ENCODE measurements around the gene MLPH.

The MLPH gene

GRCh38 chr2:237517163-237517562 lies 30.1 kb downstream of the MLPH start:
- WGBS (ENCODE audit: extremely low coverage, insufficient coverage, insufficient read length) = 100% methylated on average over 2 of the region's 4 CpGs
- H3K27ac ChIP-seq (ENCODE audit: low read depth, low read length) = no peak overlapping the region

DNA sequence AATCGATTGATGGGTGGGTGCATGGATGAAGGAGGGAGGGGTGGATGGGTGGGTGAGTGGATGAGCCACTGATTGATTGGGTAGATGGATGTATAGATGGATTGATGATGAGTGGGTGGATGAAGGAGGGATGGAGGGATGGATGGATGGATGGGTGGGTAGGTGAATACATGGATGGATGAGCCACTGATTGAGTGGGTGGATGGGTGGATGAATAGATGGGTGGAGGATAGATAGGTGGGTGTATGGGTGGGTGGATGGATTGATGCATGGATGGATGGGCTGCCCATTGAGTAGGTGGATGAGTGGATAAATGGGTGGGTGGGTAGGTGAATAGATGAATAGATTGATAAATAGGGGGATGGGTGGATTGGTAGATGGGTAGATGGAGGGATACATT lies 30.9 kb downstream of the MLPH start:
- Histone ChIP-seq H2BK12ac (ENCODE audit: low read length) (no peak overlapping the region), H3K14ac (ENCODE audit: low read length) (no peak overlapping the region), H3K4me1 (ENCODE audit: control insufficient read depth in 1 of 2, insufficient read depth in 2 of 2, low read length in 2 of 2) (no peaks in the 10 kb centered on the region), H2BK5ac (ENCODE audit: low read depth, low read length, poor library complexity) (no peak overlapping the region), H3K18ac (ENCODE audit: low read length) (no peak overlapping the region), H3K79me1 (ENCODE audit: low read length) (no peaks in the 10 kb centered on the region), H3K27me3 (ENCODE audit: insufficient read depth, low read length) (no peaks in the 10 kb centered on the region), H3K4ac (ENCODE audit: low read depth, low read length) (no peak overlapping the region), H3K9me3 (ENCODE audit: insufficient read depth, low read depth, low read length) (peaks cover 5% of the 10 kb centered on the region), H4K91ac (ENCODE audit: low read depth, low read length) (no peak overlapping the region), H3K4me2 (ENCODE audit: low read length) (no peak overlapping the region), H2AFZ (ENCODE audit: insufficient read depth, low read length, poor library complexity) (no peak overlapping the region), H3K36me3 (ENCODE audit: control insufficient read depth in 1 of 2, insufficient read depth in 2 of 2, low read length in 2 of 2) (no peaks in the 10 kb centered on the region), H4K12ac (ENCODE audit: low read depth, low read length) (no peak overlapping the region), H3K27ac (ENCODE audit: low read depth, low read length) (no peak overlapping the region), H3K79me2 (ENCODE audit: control insufficient read depth, insufficient read depth, low read length, poor library complexity) (no peaks in the 10 kb centered on the region), H3K4me3 (ENCODE audit: low read depth, low read length) (no peak overlapping the region), H3K9ac (ENCODE audit: low read length) (no peak overlapping the region), H4K8ac (ENCODE audit: low read depth, low read length) (no peak overlapping the region), H2AK5ac (ENCODE audit: low read length) (no peak overlapping the region), H2BK120ac (ENCODE audit: insufficient read depth, low read length, poor library complexity) (no peak overlapping the region), H3K23ac (ENCODE audit: low read length) (no peak overlapping the region)
- no CpG with 5 or more reads among the region's 1 CpG for WGBS (ENCODE audit: extremely low coverage, insufficient coverage, insufficient read length)
- DNase-seq = no peak

More at GRCh38 chr2:237517163-237517562, 30.1 kb downstream of the MLPH start:
- Histone ChIP-seq H3K4me2 (ENCODE audit: low read length) (no peak overlapping the region), H2AFZ (ENCODE audit: insufficient read depth, low read length, poor library complexity) (no peak overlapping the region), H3K4ac (ENCODE audit: low read depth, low read length) (no peak overlapping the region), H3K18ac (ENCODE audit: low read length) (no peak overlapping the region), H3K79me2 (ENCODE audit: control insufficient read depth, insufficient read depth, low read length, poor library complexity) (no peaks in the 10 kb centered on the region), H3K9me3 (ENCODE audit: insufficient read depth, low read depth, low read length) (peaks cover 5% of the 10 kb centered on the region), H2BK120ac (ENCODE audit: insufficient read depth, low read length, poor library complexity) (no peak overlapping the region), H3K14ac (ENCODE audit: low read length) (no peak overlapping the region), H3K27me3 (ENCODE audit: insufficient read depth, low read length) (no peaks in the 10 kb centered on the region), H4K91ac (ENCODE audit: low read depth, low read length) (no peak overlapping the region), H2BK12ac (ENCODE audit: low read length) (no peak overlapping the region), H4K8ac (ENCODE audit: low read depth, low read length) (no peak overlapping the region), H2AK5ac (ENCODE audit: low read length) (no peak overlapping the region), H3K9ac (ENCODE audit: low read length) (no peak overlapping the region), H4K12ac (ENCODE audit: low read depth, low read length) (no peak overlapping the region), H3K4me3 (ENCODE audit: low read depth, low read length) (no peak overlapping the region), H3K36me3 (ENCODE audit: control insufficient read depth in 1 of 2, insufficient read depth in 2 of 2, low read length in 2 of 2) (no peaks in the 10 kb centered on the region), H3K4me1 (ENCODE audit: control insufficient read depth in 1 of 2, insufficient read depth in 2 of 2, low read length in 2 of 2) (no peaks in the 10 kb centered on the region), H3K23ac (ENCODE audit: low read length) (no peak overlapping the region), H2BK5ac (ENCODE audit: low read depth, low read length, poor library complexity) (no peak overlapping the region), H3K79me1 (ENCODE audit: low read length) (no peaks in the 10 kb centered on the region)
- no peak for DNase-seq

DNA sequence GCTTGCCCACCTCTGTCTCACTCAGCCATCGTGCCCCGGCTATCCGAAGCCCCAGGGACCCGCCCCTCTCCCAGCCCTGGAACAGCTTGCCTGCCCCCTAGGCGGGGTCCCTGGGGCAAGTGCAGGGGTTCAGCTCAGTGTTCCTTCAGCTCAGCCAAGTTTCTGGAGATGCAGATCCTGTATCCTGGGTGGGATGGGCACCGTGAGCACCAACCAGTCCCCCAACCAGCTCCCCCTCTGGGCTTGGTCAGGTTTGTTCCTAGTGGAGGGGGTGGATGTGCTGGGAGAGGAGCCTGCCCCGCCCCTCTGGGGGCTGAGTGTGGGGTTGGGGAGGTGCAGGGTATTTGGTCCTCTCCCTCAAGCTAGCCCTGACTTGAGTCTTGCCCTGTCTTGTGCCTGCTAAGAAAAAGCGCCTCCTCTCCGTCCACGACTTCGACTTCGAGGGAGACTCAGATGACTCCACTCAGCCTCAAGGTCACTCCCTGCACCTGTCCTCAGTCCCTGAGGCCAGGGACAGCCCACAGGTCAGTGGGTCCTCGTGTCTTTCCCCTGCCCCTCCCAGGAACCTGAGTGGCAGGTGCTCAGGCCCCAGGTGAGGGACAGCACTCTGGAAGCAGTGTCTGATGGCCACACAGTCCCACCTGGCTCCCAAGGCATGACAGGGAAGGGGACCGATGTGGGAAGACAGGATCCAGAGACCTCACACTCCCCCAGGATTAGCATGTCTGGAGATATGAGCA lies 32.6 kb downstream of the MLPH start:
- no peak overlapping the region for H3K4me3 ChIP-seq (ENCODE audit: low read depth, low read length)
- no peaks in the 10 kb centered on the region for H3K27me3 ChIP-seq (ENCODE audit: insufficient read depth, low read length)
- no peak overlapping the region for H3K27ac ChIP-seq (ENCODE audit: low read depth, low read length)
- no peak overlapping the region for H2BK12ac ChIP-seq (ENCODE audit: low read length)
- no peak overlapping the region for H4K12ac ChIP-seq (ENCODE audit: low read depth, low read length)
- peaks cover 5% of the 10 kb centered on the region for H3K9me3 ChIP-seq (ENCODE audit: insufficient read depth, low read depth, low read length)
- no peak overlapping the region for H2AK5ac ChIP-seq (ENCODE audit: low read length)
- H2AFZ ChIP-seq (ENCODE audit: insufficient read depth, low read length, poor library complexity) = no peak overlapping the region
- no peak overlapping the region for H3K4ac ChIP-seq (ENCODE audit: low read depth, low read length)
- H4K8ac ChIP-seq (ENCODE audit: low read depth, low read length) = no peak overlapping the region
- H3K23ac ChIP-seq (ENCODE audit: low read length) = peak overlapping the region; percentile 85
- no peak overlapping the region for H4K91ac ChIP-seq (ENCODE audit: low read depth, low read length)
- H3K79me2 ChIP-seq (ENCODE audit: control insufficient read depth, insufficient read depth, low read length, poor library complexity) = no peaks in the 10 kb centered on the region
- DNase-seq = no peak
- H2BK5ac ChIP-seq (ENCODE audit: low read depth, low read length, poor library complexity) = no peak overlapping the region
- no peak overlapping the region for H3K4me2 ChIP-seq (ENCODE audit: low read length)
- no peaks in the 10 kb centered on the region for H3K36me3 ChIP-seq (ENCODE audit: control insufficient read depth in 1 of 2, insufficient read depth in 2 of 2, low read length in 2 of 2)
- no peak overlapping the region for H3K18ac ChIP-seq (ENCODE audit: low read length)
- no peak overlapping the region for H2BK120ac ChIP-seq (ENCODE audit: insufficient read depth, low read length, poor library complexity)
- H3K9ac ChIP-seq (ENCODE audit: low read length) = no peak overlapping the region
- peaks cover under 1 to 1% of the 10 kb centered on the region in 2 experiments for H3K4me1 ChIP-seq (ENCODE audit: control insufficient read depth in 1 of 2, insufficient read depth in 2 of 2, low read length in 2 of 2)
- no CpG with 5 or more reads among the region's 14 CpGs for WGBS (ENCODE audit: extremely low coverage, insufficient coverage, insufficient read length)
- no peak overlapping the region for H3K14ac ChIP-seq (ENCODE audit: low read length)
- no peaks in the 10 kb centered on the region for H3K79me1 ChIP-seq (ENCODE audit: low read length)

- Histone ChIP-seq H2BK5ac (ENCODE audit: low read depth, low read length, poor library complexity) (no peak overlapping the region), H4K12ac (ENCODE audit: low read depth, low read length) (no peak overlapping the region), H3K9ac (ENCODE audit: low read length) (no peak overlapping the region), H3K36me3 (ENCODE audit: control insufficient read depth in 1 of 2, insufficient read depth in 2 of 2, low read length in 2 of 2) (no peaks in the 10 kb centered on the region), H2BK120ac (ENCODE audit: insufficient read depth, low read length, poor library complexity) (no peak overlapping the region), H2BK12ac (ENCODE audit: low read length) (no peak overlapping the region), H3K4me1 (ENCODE audit: control insufficient read depth in 1 of 2, insufficient read depth in 2 of 2, low read length in 2 of 2) (peaks cover 4 to 7% of the 10 kb centered on the region in 2 experiments), H3K4me2 (ENCODE audit: low read length) (no peak overlapping the region), H3K14ac (ENCODE audit: low read length) (no peak overlapping the region), H4K91ac (ENCODE audit: low read depth, low read length) (no peak overlapping the region), H3K4ac (ENCODE audit: low read depth, low read length) (no peak overlapping the region), H3K18ac (ENCODE audit: low read length) (no peak overlapping the region), H2AFZ (ENCODE audit: insufficient read depth, low read length, poor library complexity) (no peak overlapping the region), H3K27me3 (ENCODE audit: insufficient read depth, low read length) (no peaks in the 10 kb centered on the region), H3K79me1 (ENCODE audit: low read length) (no peaks in the 10 kb centered on the region), H4K8ac (ENCODE audit: low read depth, low read length) (no peak overlapping the region), H3K9me3 (ENCODE audit: insufficient read depth, low read depth, low read length) (peaks cover 5% of the 10 kb centered on the region), H3K4me3 (ENCODE audit: low read depth, low read length) (no peak overlapping the region), H2AK5ac (ENCODE audit: low read length) (no peak overlapping the region), H3K27ac (ENCODE audit: low read depth, low read length) (no peak overlapping the region), H3K79me2 (ENCODE audit: control insufficient read depth, insufficient read depth, low read length, poor library complexity) (no peaks in the 10 kb centered on the region), H3K23ac (ENCODE audit: low read length) (no peak overlapping the region)
- no CpG with 5 or more reads among the region's 6 CpGs for WGBS (ENCODE audit: extremely low coverage, insufficient coverage, insufficient read length)
- no peak for DNase-seq
Measured at GRCh38 chr2:237520290-237520689, 33.2 kb downstream of the MLPH start.
